GM13977 (cell line): Measurements from ENCODE around the gene CRYAA.
"Not testable (repeated sequence)": the region's sequence is repeated elsewhere in the genome, so short reads cannot be mapped to it uniquely, and the experiment has no call there.

Source experiments
- DNase-seq: peaks from one replicate; pipeline ENCODE4 v3.0.0; 2012; ENCODE audit warnings: low spot score
- in situ Hi-C: fragments of 300-500 bp; cut with MboI; formaldehyde crosslinking; loops from one replicate; pipeline ENCODE4 v1.12.0; 2022; ENCODE audit warnings: low sequenced_read_pairs, low pct_unique_long_range_greater_than_20kb, mixed read lengths, inconsistent platforms; ENCODE audit not compliant: unreplicated experiment

CRYAA gene

GRCh38 chr21:43168708-43169107 is at the start of gene CRYAA:
CRYAA (plus strand) TSS chr21:43169008; CDS start chr21:43169100, 92 bp downstream.
- DNase-seq, in situ Hi-C loops: not testable (repeated sequence)

- DNase-seq, in situ Hi-C loops: not testable (repeated sequence)
Measured at GRCh38 chr21:43130094-43130493, 38.7 kb upstream of the CRYAA start.

- DNase-seq, in situ Hi-C loops: not testable (repeated sequence)
Measured at GRCh38 chr21:43134520-43134919, 34.3 kb upstream of the CRYAA start.

- DNase-seq, in situ Hi-C loops: not testable (repeated sequence)
Measured at GRCh38 chr21:43138944-43139343, 29.9 kb upstream of the CRYAA start.

- in situ Hi-C loops, DNase-seq: not testable (repeated sequence)
Measured at GRCh38 chr21:43141407-43141806, 27.4 kb upstream of the CRYAA start.

- DNase-seq, in situ Hi-C loops: not testable (repeated sequence)
Measured at GRCh38 chr21:43146637-43147036, 22.2 kb upstream of the CRYAA start.

- DNase-seq, in situ Hi-C loops: not testable (repeated sequence)
Measured at GRCh38 chr21:43147999-43148398, 20.8 kb upstream of the CRYAA start.

GRCh38 chr21:43149344-43149743 is 19.5 kb upstream of the CRYAA start:
- DNase-seq, in situ Hi-C loops: not testable (repeated sequence)

- in situ Hi-C loops: not testable (repeated sequence)
Measured at GRCh38 chr21:43153601-43154000, 15.2 kb upstream of the CRYAA start.

GRCh38 chr21:43159279-43160175 is 9.3 kb upstream of the CRYAA start:
- in situ Hi-C loops, DNase-seq: not testable (repeated sequence)

More at GRCh38 chr21:43153601-43154000, 15.2 kb upstream of the CRYAA start:
- DNase-seq: not testable (repeated sequence)

- DNase-seq, in situ Hi-C loops: not testable (repeated sequence)
Measured at GRCh38 chr21:43161826-43162707, 6.7 kb upstream of the CRYAA start.

- DNase-seq, in situ Hi-C loops: not testable (repeated sequence)
Measured at GRCh38 chr21:43162708-43163205, 6.1 kb upstream of the CRYAA start.

- DNase-seq, in situ Hi-C loops: not testable (repeated sequence)
Measured at GRCh38 chr21:43164823-43165222, 4.0 kb upstream of the CRYAA start.

- DNase-seq, in situ Hi-C loops: not testable (repeated sequence)
Measured at GRCh38 chr21:43165734-43166133, 3.1 kb upstream of the CRYAA start.

- DNase-seq, in situ Hi-C loops: not testable (repeated sequence)
Measured at GRCh38 chr21:43169230-43169886, 550 bp downstream of the CRYAA start.

GRCh38 chr21:43169891-43170290 is 1.1 kb downstream of the CRYAA start:
- in situ Hi-C loops, DNase-seq: not testable (repeated sequence)

GRCh38 chr21:43172812-43173211 is 4.0 kb downstream of the CRYAA start:
- in situ Hi-C loops, DNase-seq: not testable (repeated sequence)
